GM18507 (cell line): ENCODE measurements around the gene PDE4D.

ENCODE experiments used
- DNase-seq: peaks from one replicate; pipeline ENCODE4 v3.0.0; 2011; ENCODE audit warnings: low read depth; ENCODE audit not compliant: insufficient read length; ENCODE audit errors: extremely low spot score
- FAIRE-seq: peaks from 2 replicates; lab custom pipeline; 2011; peaks lifted over from hg19 to GRCh38; lab: Jason Lieb, UNC

The PDE4D gene

GRCh38 chr5:59245198-59245597 lies 648.3 kb downstream of the PDE4D start:
- FAIRE-seq = no peak
- DNase-seq = no peak

DNA sequence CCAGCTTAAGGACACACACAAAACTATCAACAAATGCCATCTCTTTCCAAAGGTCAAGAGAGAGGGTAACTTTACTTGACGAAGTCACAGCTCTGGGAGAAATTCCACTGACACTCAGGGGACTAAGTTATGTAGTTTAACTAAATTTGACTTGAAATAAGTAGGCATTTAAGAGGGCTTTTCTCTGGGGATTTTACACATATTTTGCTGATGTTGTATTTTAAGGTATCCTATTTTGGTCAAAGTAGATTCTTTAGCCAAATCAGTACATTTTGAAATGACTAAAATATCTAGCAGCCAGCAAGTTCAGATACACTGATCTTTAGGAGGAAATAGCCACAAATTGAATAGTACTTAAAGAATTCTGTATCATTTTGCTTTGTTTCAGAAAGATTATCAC lies 652.0 kb downstream of the PDE4D start:
- FAIRE-seq = no peak
- no peak for DNase-seq

DNA sequence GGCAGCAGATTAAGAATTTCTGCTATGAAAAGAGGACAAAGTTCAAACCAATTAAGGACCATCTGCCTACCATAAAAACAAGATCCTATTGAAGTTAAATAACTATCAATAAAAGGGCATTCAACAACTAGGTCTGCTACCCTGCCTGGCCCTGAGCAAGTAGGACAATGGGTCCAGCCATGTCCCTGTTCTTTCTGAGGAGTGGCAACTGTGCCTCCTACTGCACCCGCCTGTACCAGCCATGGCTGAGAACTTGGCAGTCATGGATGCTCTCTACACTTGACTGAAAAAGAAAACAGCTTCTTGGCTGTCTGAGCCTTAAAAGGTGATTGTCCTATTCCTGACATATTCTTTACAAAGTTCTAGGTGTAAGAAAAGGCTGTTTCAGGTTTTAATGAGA lies 652.4 kb downstream of the PDE4D start:
- DNase-seq (no peak), FAIRE-seq (no peak)

DNA sequence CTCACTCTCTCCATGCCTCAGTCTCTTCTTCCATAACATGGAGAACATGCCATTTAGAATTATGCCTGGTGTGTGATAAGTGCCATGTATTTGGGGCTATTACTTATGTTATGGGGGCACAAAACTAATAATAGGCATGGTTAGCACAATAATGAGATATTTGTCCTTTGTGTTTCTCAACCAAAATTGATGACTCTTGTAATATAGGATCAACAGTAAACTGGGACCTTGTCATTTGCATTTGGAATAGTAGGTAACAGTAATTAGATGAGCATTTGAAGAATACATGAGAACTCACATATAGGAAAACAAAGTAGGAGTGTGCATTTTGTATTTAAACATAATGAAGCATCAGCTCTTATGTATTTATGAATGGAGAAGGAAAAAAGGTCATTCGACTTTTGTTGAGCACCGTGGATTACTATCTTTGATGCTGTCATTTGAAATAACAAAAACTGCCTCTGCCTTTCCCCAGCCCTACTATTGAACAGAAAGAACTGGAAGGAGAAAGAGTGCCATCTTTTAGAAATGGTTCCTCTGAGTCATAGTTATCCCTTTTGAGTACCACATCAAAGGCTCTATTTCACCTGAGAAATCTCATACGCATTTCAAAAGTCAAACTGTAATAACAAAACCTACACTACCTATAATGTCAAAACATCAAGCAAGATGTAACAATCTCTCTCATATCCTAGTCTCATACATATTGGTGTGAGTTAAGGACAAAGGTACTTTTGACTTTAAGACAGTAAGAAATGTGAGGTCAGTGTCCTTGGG lies 655.2 kb downstream of the PDE4D start:
- no peak for FAIRE-seq

GRCh38 chr5:59236986-59237385 lies 656.5 kb downstream of the PDE4D start:
- FAIRE-seq = no peak
- DNase-seq = no peak

More for the DNA sequence above, 655.2 kb downstream of the PDE4D start:
- DNase-seq = no peak

- DNase-seq (no peak), FAIRE-seq (no peak)
Measured at GRCh38 chr5:59236448-59236847, 657.1 kb downstream of the PDE4D start.

GRCh38 chr5:59234236-59234635 lies 659.3 kb downstream of the PDE4D start:
- no peak for FAIRE-seq

GRCh38 chr5:59231221-59231931 lies 662.1 kb downstream of the PDE4D start:
- DNase-seq = no peak
- no peak for FAIRE-seq

More at GRCh38 chr5:59234236-59234635, 659.3 kb downstream of the PDE4D start:
- DNase-seq = no peak

DNA sequence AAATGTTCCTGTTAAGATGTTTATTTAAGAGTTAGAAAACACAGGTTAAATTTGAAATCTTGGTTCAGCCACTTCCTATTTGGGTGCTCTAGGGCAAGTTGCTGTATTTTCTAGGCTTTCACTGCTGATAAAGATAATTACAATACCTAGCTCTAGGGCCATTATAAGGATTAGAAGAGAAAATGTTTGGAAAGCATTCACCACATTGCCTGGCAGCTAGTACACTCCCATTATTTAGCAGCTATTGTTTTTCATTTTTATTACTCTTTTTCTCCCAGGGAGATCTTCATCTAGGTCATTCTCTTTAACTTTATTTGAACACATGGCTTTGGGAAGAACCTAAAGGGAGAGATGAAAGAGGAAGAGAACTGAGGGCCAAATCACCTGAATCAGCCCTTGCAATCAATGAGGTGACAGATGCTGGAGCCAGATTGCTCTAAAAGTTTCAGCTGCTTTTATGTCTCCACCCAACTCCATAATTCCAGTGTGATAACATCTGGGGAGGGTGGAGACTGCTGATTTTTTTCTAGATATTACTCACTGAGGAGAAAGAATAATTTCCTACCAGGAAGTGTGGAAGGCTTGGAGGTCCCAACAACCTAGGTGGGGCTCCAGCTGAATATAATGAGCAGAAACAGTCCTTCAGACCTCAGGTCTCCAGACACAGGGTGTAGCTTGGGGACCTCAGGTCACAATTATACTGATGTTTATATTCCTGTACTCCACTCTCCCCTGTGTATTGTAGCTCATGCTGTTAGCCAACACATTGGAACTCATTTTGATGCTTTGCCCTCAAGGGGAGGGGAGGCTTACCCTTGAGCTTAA lies 670.6 kb downstream of the PDE4D start:
- DNase-seq (no peak), FAIRE-seq (no peak)

GRCh38 chr5:59221769-59222168 lies 671.8 kb downstream of the PDE4D start:
- no peak for DNase-seq
- FAIRE-seq = no peak

GRCh38 chr5:59218424-59219045 lies 675.0 kb downstream of the PDE4D start:
- DNase-seq = no peak
- no peak for FAIRE-seq

DNA sequence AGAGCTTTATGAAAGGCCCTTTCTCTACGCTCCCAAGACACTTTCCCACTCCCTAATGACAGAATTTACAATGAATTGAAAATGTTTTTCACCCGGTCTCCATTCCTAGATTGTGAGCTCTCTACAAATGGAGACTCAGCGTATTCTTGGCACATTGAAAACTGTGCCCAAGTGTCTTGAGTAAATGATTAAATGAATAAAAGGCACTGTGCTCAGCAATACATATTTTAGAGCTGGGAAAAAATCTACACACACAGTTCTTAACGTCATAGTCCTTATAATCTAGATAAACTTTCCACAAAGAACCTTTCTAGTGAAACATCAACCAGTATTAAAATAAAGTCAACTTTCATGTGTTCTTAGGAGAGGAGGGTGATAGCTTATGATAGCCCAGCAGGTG lies 676.7 kb downstream of the PDE4D start:
- no peak for DNase-seq
- no peak for FAIRE-seq

DNA sequence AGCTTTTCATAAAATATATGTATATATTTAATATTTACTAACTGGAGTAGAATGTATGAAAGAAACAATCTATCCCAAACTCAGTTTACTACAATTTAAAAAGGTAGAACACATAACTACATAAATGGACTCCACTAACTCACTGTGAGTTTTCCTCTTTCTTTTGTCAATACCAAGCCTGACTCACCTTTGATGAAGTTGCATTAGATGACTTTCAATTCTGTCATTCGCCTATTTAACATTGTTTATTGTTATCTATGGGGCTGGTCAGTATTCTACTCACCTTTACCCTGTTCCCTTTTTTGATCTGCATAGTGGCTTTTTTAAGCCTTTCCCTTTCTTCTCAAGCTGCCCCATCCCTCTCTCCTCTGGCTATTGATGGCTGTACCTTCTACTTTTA lies 680.9 kb downstream of the PDE4D start:
- DNase-seq (no peak), FAIRE-seq (no peak)

- FAIRE-seq = no peak
- no peak for DNase-seq
Measured at GRCh38 chr5:59209758-59210359, 683.7 kb downstream of the PDE4D start.

GRCh38 chr5:59208474-59208873 lies 685.1 kb downstream of the PDE4D start:
- FAIRE-seq = no peak
- no peak for DNase-seq

GRCh38 chr5:59207401-59207800 lies 686.1 kb downstream of the PDE4D start:
- FAIRE-seq = no peak
- DNase-seq = no peak

DNA sequence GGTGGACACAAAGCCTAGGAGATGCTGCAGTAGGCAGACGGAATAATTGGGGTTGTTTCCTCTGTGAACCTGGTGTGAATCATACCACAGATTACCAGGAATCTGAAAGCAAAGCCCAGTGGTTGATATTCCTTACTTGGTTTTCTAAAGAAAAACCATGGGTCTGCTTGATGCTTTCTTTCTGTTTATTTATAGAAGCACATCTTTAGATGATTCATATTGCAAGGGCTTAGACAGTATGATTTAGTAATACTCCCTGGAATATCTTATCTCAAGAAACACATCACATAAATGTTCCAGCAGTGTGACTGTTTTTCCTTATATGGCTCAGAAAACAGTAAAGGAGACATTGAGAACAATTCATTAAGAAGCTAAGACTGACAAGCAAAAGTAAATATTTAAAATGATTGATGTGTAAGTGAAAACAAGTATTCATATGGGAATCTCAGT lies 687.4 kb downstream of the PDE4D start:
- DNase-seq (no peak), FAIRE-seq (no peak)

GRCh38 chr5:59204114-59204897 lies 689.2 kb downstream of the PDE4D start:
- DNase-seq = no peak
- FAIRE-seq = no peak

DNA sequence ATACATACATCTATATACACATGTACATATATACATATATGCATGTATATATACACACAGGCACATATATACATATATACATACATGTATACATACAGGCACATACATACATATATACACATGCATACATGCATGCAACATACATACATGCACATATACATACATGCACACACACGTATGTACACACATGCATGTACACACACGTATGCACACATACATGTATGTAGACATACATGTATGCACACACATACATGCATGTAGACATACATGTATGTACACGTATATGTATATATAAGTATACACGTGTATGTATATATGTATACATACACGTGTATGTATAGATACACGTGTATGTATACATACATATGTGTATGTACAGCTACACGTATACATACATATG lies 693.7 kb downstream of the PDE4D start:
- FAIRE-seq (no peak), DNase-seq (no peak)
